SK-N-MC (cell line): ENCODE data around the gene LRP1B.

ENCODE experiments used
- DNase-seq: peaks from one replicate; pipeline ENCODE4 v3.0.0-alpha.2; 2011; ENCODE audit warnings: low read depth, low spot score
- H3K27ac ChIP-seq: fragments of 200-600 bp; sonication (generic); 2 replicates; pipeline ENCODE4 v1.5.1; 2016; ENCODE audit warnings: mixed run types
- H3K36me3 ChIP-seq: fragments of 200-600 bp; sonication (generic); 2 replicates; pipeline ENCODE4 v1.6.1; 2017; ENCODE audit warnings: antibody characterized with exemption, low read length, mixed read lengths; ENCODE audit not compliant: insufficient read depth
- H3K4me3 ChIP-seq: fragments of 200-600 bp; sonication (generic); 2 replicates; pipeline ENCODE4 v1.5.1; 2016
- H3K9ac ChIP-seq: fragments of 200-600 bp; sonication (generic); 2 replicates; pipeline ENCODE4 v1.8.0; 2017; ENCODE audit warnings: mixed run types, mixed read lengths; ENCODE audit not compliant: insufficient read length
- H3K9me3 ChIP-seq: fragments of 200-600 bp; sonication (generic); 2 replicates; pipeline ENCODE4 v1.6.1; 2017; ENCODE audit warnings: low read depth, mild to moderate bottlenecking, antibody characterized with exemption, low read length, moderate library complexity, mixed read lengths
- EZH2 ChIP-seq: fragments of 200-600 bp; sonication (generic); IDR thresholded peaks from one replicate; pipeline ENCODE4 v1.6.1; 2017; ENCODE audit warnings: antibody characterized with exemption
- FOXP2 ChIP-seq: optimal IDR thresholded peaks from 2 replicates; pipeline ENCODE3; 2011; ENCODE audit warnings: mild to moderate bottlenecking, moderate library complexity; ENCODE audit not compliant: insufficient read depth; ENCODE audit errors: extremely low read length, control extremely low read depth
- POLR2AphosphoS5 ChIP-seq: IDR thresholded peaks from 2 replicates; pipeline ENCODE4 v1.6.1; 2012; ENCODE audit warnings: mild to moderate bottlenecking, low read depth, low read length, borderline replicate concordance

The LRP1B gene

DNA sequence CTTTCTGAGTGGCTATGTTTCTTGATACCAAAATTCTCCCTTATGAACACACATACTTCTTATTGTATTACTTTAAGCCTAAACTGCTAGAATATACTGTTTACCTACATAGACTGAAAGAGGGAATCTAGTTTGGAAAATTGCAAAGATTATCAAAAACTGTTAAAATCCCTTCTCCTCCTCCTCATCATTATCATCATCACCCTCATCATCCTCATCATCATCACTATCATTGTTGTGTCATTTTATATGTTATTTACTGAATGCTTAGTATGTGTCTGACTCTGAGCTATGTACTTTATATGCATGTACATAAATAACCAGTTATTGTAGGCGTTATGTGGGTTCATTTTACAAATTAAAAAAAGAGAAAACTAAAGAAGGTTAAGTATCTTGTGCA lies 19.6 kb upstream of the LRP1B start:
- H3K27ac ChIP-seq, result no peak overlapping the region
- H3K36me3 ChIP-seq, result no peaks in the 10 kb centered on the region
- no peak overlapping the region for H3K4me3 ChIP-seq
- TF ChIP-seq EZH2 (no peak), POLR2AphosphoS5 (no peak), FOXP2 (no peak)
- DNase-seq, result no peak
- H3K9ac ChIP-seq, result no peak overlapping the region
- peaks cover 9% of the 10 kb centered on the region; the same call in 1 of the 2 replicates for H3K9me3 ChIP-seq

DNA sequence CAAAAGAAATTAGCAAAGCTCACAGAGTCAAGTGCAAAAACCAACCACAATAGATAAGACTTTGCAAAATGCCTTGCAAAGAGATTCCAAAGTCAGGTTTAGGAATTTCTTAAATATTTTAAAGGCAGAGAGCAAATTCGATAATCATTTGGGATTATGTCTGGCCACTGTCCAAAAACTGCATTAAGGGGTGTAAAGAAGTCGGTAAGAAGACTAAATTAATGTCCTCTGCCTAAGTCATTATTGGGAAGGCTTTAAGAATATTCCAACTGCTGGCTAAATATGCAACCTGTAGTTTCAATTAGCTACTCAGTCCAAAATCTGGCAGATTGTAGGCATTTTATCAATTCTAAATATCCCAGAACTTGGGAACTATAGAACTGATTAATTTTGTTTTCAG lies 13.7 kb upstream of the LRP1B start:
- no peak for TF ChIP-seq POLR2AphosphoS5
- no peak for TF ChIP-seq EZH2
- no peak for TF ChIP-seq FOXP2
- Histone ChIP-seq H3K4me3 (no peak overlapping the region), H3K9ac (no peak overlapping the region), H3K36me3 (no peaks in the 10 kb centered on the region), H3K9me3 (no peaks in the 10 kb centered on the region), H3K27ac (no peak overlapping the region)
- no peak for DNase-seq

- no peak overlapping the region for H3K4me3 ChIP-seq
- DNase-seq, result no peak
- no peak overlapping the region for H3K9ac ChIP-seq
- H3K27ac ChIP-seq, result no peak overlapping the region
- H3K9me3 ChIP-seq, result no peaks in the 10 kb centered on the region
- TF ChIP-seq POLR2AphosphoS5 (no peak), FOXP2 (no peak), EZH2 (no peak)
- H3K36me3 ChIP-seq, result no peaks in the 10 kb centered on the region
These were observed 11.8 kb upstream of the LRP1B start for GRCh38 chr2:142142595-142142994.

- DNase-seq, result no peak
- H3K36me3 ChIP-seq, result no peaks in the 10 kb centered on the region
- no peaks in the 10 kb centered on the region for H3K9me3 ChIP-seq
- peak overlapping the region; percentile 32; the same call in 1 of the 2 replicates for H3K4me3 ChIP-seq
- H3K27ac ChIP-seq, result peak overlapping the region; percentile 85; the same call in 1 of the 2 replicates
- no peak overlapping the region for H3K9ac ChIP-seq
- TF ChIP-seq FOXP2 (no peak), EZH2 (no peak), POLR2AphosphoS5 (no peak)
These were observed 9.6 kb upstream of the LRP1B start for GRCh38 chr2:142140434-142140845.

- peak overlapping the region; percentile 21 for H3K9ac ChIP-seq
- H3K9me3 ChIP-seq, result no peaks in the 10 kb centered on the region
- H3K4me3 ChIP-seq, result peak overlapping the region; percentile 65
- DNase-seq, result no peak
- H3K36me3 ChIP-seq, result no peaks in the 10 kb centered on the region
- TF ChIP-seq FOXP2 (no peak), EZH2 (no peak), POLR2AphosphoS5 (no peak; the same call in 1 of the 2 replicates)
- H3K27ac ChIP-seq, result peak overlapping the region; percentile 85
These were observed 8.6 kb upstream of the LRP1B start for GRCh38 chr2:142139384-142139783.

GRCh38 chr2:142136571-142136970 lies 5.8 kb upstream of the LRP1B start:
- Histone ChIP-seq H3K36me3 (no peaks in the 10 kb centered on the region), H3K4me3 (no peak overlapping the region), H3K27ac (no peak overlapping the region), H3K9me3 (no peaks in the 10 kb centered on the region), H3K9ac (no peak overlapping the region)
- DNase-seq, result no peak
- TF ChIP-seq EZH2, result no peak
- no peak for TF ChIP-seq POLR2AphosphoS5
- TF ChIP-seq FOXP2, result no peak

DNA sequence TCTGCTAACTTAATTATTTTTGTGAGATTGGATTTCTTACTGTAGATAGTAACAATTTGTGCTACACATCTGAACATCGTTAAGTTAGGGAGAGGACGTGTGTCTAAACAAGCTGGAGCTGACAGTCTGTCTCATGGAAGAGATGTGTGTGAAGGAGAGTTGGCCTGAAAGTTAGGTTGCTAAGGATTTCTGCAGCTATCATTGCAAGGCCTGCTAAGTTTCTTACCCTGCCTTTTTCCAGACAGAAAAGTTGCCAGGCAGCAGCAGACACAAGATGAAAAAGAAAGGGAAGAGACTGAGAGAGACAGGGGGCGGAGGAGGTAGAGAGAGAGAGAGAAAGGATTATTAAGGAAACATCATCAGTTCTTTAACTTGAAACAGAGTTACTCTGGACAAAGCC lies 4.1 kb upstream of the LRP1B start:
- H3K36me3 ChIP-seq, result no peaks in the 10 kb centered on the region
- no peaks in the 10 kb centered on the region for H3K9me3 ChIP-seq
- TF ChIP-seq FOXP2, result no peak
- no peak for TF ChIP-seq EZH2
- TF ChIP-seq POLR2AphosphoS5, result no peak
- no peak for DNase-seq
- H3K4me3 ChIP-seq, result peak overlapping the region; percentile 34; the same call in 1 of the 2 replicates
- H3K27ac ChIP-seq, result peak overlapping the region; percentile 69
- H3K9ac ChIP-seq, result peak overlapping the region; percentile 8

GRCh38 chr2:142130111-142131009 lies 456 bp downstream of the LRP1B start:
- no peak for DNase-seq
- no peaks in the 10 kb centered on the region for H3K9me3 ChIP-seq
- peak overlapping the region; percentile 75; the same call in 1 of the 2 replicates for H3K27ac ChIP-seq
- TF ChIP-seq FOXP2, result no peak
- 0 out of 2 replicates have a peak, but pooled peaks have one; percentile 8 for TF ChIP-seq POLR2AphosphoS5
- peak overlapping the region; percentile 87 for H3K4me3 ChIP-seq
- H3K36me3 ChIP-seq, result no peaks in the 10 kb centered on the region
- H3K9ac ChIP-seq, result peak overlapping the region; percentile 82
